Measurements from ENCODE around the gene NACC1.

Gene NACC1

DNA sequence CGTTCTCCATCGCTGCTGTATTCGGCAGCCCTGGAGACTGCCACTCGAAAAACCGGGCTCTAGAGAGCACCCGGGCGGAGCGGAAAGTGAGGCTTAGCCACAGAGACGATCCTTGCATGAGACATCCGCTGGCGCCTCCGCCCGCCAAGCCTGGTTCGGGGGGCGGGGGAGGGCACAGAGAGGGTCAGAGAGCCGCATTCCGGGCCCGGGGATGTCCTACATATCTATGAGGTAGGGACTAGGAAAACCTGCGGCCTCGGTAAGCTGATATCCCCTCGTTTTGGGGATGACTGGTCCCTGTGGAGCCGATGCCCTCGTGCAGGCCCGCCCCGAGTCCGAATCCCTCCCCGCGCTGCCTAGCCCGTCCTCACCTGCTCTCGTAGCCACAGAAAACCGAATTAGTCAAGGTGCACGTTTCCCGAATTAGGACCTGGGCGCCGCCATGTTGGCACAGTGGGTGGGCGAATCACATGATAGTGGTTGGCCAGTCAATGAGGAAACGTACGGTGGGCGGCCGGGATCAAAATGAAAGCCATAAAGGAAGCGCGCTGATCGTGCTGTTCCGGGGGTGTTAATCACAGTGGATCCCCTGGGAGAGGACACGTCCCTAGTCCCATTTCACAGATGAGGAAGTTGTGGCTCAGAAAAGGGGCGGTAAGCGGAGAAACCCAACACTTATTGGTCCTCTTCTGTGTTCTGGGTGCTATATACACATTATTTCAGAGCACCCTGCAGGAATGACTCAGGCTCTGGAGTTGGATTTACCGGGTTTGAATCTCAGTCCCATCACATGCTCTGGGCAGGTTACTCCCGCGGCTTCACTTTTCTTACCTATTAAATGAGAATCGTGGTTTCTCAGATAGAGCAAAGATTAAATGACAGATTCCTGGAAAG lies 1.5 kb upstream of the NACC1 start, which contains the start of gene TRMT1 (continued):
- TF ChIP-seq INSM2 (tag by site-specific recombination; IDR thresholded peaks at IDR 0.05) (peak; percentile 80), ZBTB20 (tag by site-specific recombination; IDR thresholded peaks at IDR 0.05) (peak; percentile 47), PRDM4 (tag by site-specific recombination; IDR thresholded peaks at IDR 0.05) (peak; percentile 77; the same call in 1 of the 2 replicates), ZNF843 (tag by site-specific recombination; IDR thresholded peaks at IDR 0.05) (peak; percentile 57), ZNF664 (tag by site-specific recombination; IDR thresholded peaks at IDR 0.05) (peak; percentile 71), TCF7L2 (IDR thresholded peaks at IDR 0.05; ENCODE audit: borderline replicate concordance, low read depth, low read length) (no peak), ZNF239 (tag by site-specific recombination; IDR thresholded peaks at IDR 0.05) (0 out of 2 replicates have a peak, but pooled peaks have one; percentile 69), ZXDB (tag by site-specific recombination; IDR thresholded peaks at IDR 0.05) (peak; percentile 93), KLF16 (tag by site-specific recombination; IDR thresholded peaks at IDR 0.05) (peak; percentile 84), YY1 (tag by site-specific recombination; IDR thresholded peaks at IDR 0.05) (peak; percentile 97), ZNF768 (tag by site-specific recombination; IDR thresholded peaks at IDR 0.05) (peak; percentile 38; the same call in 1 of the 2 replicates), HOXD13 (CRISPR knock-in tag; IDR thresholded peaks at IDR 0.05; ENCODE audit: borderline replicate concordance) (no peak), ZNF302 (tag by site-specific recombination; IDR thresholded peaks at IDR 0.05; ENCODE audit: low read depth) (no peak), PRDM2 (tag by site-specific recombination; IDR thresholded peaks at IDR 0.05; ENCODE audit: borderline replicate concordance) (no peak), HOXA7 (CRISPR knock-in tag; IDR thresholded peaks at IDR 0.05; ENCODE audit: borderline replicate concordance) (no peak), ZNF121 (tag by site-specific recombination; IDR thresholded peaks at IDR 0.05) (no peak), ZFHX2 (tag by site-specific recombination; conservative IDR thresholded peaks at IDR 0.05) (peak; percentile 89), SALL2 (tag by site-specific recombination; IDR thresholded peaks at IDR 0.05; ENCODE audit: borderline replicate concordance) (no peak), GLIS2 (tag by site-specific recombination; IDR thresholded peaks at IDR 0.05) (peak; percentile 41; the same call in 1 of the 2 replicates), ZBTB17 (tag by site-specific recombination; IDR thresholded peaks at IDR 0.05) (peak; percentile 91), BCL11A (tag by site-specific recombination; IDR thresholded peaks at IDR 0.05; ENCODE audit: low read depth) (peak; percentile 49; the same call in 1 of the 2 replicates), ZFP69B (tag by site-specific recombination; IDR thresholded peaks at IDR 0.05) (peak; percentile 90)
- TF ChIP-seq, protein P1, sequence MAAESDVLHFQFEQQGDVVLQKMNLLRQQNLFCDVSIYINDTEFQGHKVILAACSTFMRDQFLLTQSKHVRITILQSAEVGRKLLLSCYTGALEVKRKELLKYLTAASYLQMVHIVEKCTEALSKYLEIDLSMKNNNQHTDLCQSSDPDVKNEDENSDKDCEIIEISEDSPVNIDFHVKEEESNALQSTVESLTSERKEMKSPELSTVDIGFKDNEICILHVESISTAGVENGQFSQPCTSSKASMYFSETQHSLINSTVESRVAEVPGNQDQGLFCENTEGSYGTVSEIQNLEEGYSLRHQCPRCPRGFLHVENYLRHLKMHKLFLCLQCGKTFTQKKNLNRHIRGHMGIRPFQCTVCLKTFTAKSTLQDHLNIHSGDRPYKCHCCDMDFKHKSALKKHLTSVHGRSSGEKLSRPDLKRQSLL (tag by site-specific recombination; IDR thresholded peaks at IDR 0.05), result 0 out of 2 replicates have a peak, but pooled peaks have one; percentile 21
- TF ChIP-seq, protein P2, sequence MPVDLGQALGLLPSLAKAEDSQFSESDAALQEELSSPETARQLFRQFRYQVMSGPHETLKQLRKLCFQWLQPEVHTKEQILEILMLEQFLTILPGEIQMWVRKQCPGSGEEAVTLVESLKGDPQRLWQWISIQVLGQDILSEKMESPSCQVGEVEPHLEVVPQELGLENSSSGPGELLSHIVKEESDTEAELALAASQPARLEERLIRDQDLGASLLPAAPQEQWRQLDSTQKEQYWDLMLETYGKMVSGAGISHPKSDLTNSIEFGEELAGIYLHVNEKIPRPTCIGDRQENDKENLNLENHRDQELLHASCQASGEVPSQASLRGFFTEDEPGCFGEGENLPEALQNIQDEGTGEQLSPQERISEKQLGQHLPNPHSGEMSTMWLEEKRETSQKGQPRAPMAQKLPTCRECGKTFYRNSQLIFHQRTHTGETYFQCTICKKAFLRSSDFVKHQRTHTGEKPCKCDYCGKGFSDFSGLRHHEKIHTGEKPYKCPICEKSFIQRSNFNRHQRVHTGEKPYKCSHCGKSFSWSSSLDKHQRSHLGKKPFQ (tag by site-specific recombination; IDR thresholded peaks at IDR 0.05), result peak; percentile 52; the same call in 1 of the 2 replicates
- TF ChIP-seq, protein P3, sequence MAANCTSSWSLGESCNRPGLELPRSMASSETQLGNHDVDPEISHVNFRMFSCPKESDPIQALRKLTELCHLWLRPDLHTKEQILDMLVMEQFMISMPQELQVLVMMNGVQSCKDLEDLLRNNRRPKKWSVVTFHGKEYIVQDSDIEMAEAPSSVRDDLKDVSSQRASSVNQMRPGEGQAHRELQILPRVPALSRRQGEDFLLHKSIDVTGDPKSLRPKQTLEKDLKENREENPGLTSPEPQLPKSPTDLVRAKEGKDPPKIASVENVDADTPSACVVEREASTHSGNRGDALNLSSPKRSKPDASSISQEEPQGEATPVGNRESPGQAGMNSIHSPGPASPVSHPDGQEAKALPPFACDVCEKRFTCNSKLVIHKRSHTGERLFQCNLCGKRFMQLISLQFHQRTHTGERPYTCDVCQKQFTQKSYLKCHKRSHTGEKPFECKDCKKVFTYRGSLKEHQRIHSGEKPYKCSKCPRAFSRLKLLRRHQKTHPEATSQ (tag by site-specific recombination; IDR thresholded peaks at IDR 0.05), result peak; percentile 90
